GM21528 (cell line): Measurements from ENCODE around the gene GATAD2A.
A peak's percentile ranks its signal among the peaks of the same experiment; 100 is the strongest.

Experiments
- ATAC-seq: cut with Tn5 transposase; IDR thresholded peaks from one replicate; pipeline ENCODE4 v1.9.1; 2021; ENCODE audit warnings: mild to moderate bottlenecking, moderate library complexity; ENCODE audit not compliant: unreplicated experiment, low FRiP score

GATAD2A gene

GRCh38 chr19:19502281-19502680, 96.8 kb downstream of the GATAD2A start:
- no peak for ATAC-seq

- ATAC-seq = no peak
These were observed 97.5 kb downstream of the GATAD2A start for GRCh38 chr19:19502808-19503602.

GRCh38 chr19:19504754-19505668, 99.5 kb downstream of the GATAD2A start:
- no peak for ATAC-seq

- no peak for ATAC-seq
These were observed 100.3 kb downstream of the GATAD2A start for GRCh38 chr19:19505669-19506326.

- ATAC-seq = no peak
These were observed 101.1 kb downstream of the GATAD2A start for GRCh38 chr19:19506592-19506991.

- ATAC-seq = no peak
These were observed 101.9 kb downstream of the GATAD2A start for GRCh38 chr19:19507354-19507753.

GRCh38 chr19:19508217-19508616, 102.7 kb downstream of the GATAD2A start:
- no peak for ATAC-seq

GRCh38 chr19:19510432-19510831, 105.0 kb downstream of the GATAD2A start:
- no peak for ATAC-seq

GRCh38 chr19:19513682-19514081, 108.2 kb downstream of the GATAD2A start:
- ATAC-seq = no peak

- ATAC-seq = no peak
These were observed 108.8 kb downstream of the GATAD2A start for GRCh38 chr19:19514215-19514657.

- ATAC-seq = no peak
These were observed 109.6 kb downstream of the GATAD2A start, which contains the start of gene TSSK6 for GRCh38 chr19:19514881-19515641. TSS of gene TSSK6 (minus strand) at chr19:19515548. CDS start at chr19:19515427, 121 bp downstream.

- peak; percentile 91 for ATAC-seq
These were observed 110.4 kb downstream of the GATAD2A start, which contains the start of gene NDUFA13 for GRCh38 chr19:19515642-19516519. TSS of gene NDUFA13 (plus strand) at chr19:19516225. CDS start at chr19:19516239, 14 bp downstream.

GRCh38 chr19:19517235-19517619, 111.8 kb downstream of the GATAD2A start:
- no peak for ATAC-seq

- no peak for ATAC-seq
These were observed 115.5 kb downstream of the GATAD2A start for GRCh38 chr19:19520989-19521388.

GRCh38 chr19:19523177-19523576, 117.7 kb downstream of the GATAD2A start:
- no peak for ATAC-seq

- no peak for ATAC-seq
These were observed 118.6 kb downstream of the GATAD2A start for GRCh38 chr19:19524053-19524452.

- no peak for ATAC-seq
These were observed 120.3 kb downstream of the GATAD2A start for GRCh38 chr19:19525611-19526380.
